Dermis blood vessel endothelial cell (primary cell): ENCODE data around the gene SERINC3. TPM values are rescaled to one million over a fixed set of nuclear protein-coding genes. Genes with fewer than 3 reads are reported as not detected.
"Not testable (repeated sequence)": the region's sequence is repeated elsewhere in the genome, so short reads cannot be mapped to it uniquely, and the experiment has no call there.

Experiments
- DNase-seq: peaks from one replicate; pipeline ENCODE4 v3.0.0; 2010
- total RNA-seq: library from RNA; depleted of rRNA; stranded (reverse); fragments of >200 nt; gene quantifications from 2 replicates; pipeline ENCODE4 v1.2.3, GENCODE V29; 2014

Gene SERINC3
- total RNA-seq = 108 and 110 TPM in 2 replicates

GRCh38 chr20:44521484-44522481 is at the start of gene SERINC3:
TSS of gene SERINC3 (minus strand) at chr20:44522070. CDS start at chr20:44521951, 119 bp downstream.
- DNase-seq = peak; percentile 97

- DNase-seq = no peak
Measured at GRCh38 chr20:44571362-44571988, 49.6 kb upstream of the SERINC3 start.

DNA sequence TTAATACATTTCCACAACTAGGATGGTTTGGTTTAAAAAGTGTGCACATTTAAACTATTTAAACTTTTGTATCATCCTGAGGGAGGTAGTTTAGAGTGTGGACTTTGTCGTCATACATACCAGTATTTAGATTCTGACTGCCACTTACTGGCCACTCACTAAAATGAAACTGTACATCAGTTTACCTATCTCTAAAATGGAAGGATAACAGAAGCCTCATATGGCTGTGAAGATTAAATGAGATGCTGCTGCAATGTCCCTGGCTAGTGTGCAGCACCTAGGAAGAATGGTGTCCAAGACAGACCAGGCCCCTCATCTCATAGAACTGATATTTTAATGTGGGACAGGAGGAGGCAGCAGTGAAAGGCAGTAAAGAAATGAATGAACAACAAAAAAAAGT is 48.5 kb upstream of the SERINC3 start:
- DNase-seq = no peak

DNA sequence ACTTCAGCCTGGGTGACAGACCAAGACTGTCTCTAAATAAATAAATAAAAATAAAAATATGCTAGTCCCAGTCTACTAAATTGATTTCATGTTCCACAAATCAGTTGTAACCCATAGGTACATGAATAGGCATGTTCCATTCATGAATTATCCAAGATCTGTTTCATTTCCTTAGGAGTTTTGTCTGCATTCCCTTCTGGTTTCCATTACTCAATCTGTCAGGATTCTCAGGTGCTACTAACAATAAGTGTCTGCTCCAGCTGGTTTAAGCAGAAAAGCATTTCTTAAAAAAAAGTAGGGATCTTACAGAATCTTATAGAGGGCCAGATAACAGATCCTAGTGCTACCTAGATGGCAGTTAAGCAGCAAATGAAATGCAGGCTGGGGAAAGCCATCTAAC is 44.9 kb upstream of the SERINC3 start:
- no peak for DNase-seq

GRCh38 chr20:44566018-44566417 is 44.1 kb upstream of the SERINC3 start:
- DNase-seq = no peak

DNA sequence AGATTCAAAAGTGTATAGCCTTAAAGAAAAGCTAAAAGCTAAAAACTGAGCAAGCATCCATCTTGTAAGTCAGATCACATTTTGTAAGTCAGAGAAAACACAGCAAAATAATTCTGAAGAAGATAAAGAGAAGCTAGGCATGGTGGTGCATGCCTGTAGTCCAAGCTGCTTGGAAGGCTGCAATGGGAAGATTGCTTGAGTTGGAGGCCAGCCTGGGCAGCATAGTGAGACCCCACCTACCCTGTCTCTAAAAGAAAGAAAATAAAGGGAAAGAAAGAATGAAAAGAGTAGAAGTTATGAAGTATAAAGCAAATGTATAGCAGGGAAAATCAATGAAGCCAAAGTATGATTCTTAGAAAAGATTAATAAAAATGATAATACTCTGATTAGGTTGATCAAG is 40.0 kb upstream of the SERINC3 start:
- no peak for DNase-seq

GRCh38 chr20:44560818-44561217 is 38.9 kb upstream of the SERINC3 start:
- not testable (repeated sequence) for DNase-seq

DNA sequence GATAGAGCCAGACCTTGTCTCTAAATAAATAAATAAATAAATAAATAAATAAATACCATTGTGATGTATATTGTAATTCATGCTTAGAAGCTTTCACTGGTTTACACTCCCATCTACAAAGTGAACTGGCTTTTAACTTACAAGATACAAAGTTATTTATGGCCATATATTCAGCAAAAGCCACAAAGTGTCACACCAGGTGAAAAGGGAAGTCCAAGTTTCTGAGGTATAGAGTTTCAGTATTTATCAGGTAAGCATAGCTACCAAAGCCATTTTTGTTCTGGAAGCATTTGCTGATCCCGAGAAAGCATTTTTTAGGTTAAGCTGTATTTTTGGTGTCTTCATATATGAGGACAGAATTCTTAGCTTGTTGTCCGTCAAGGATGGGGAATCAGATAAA is 38.4 kb upstream of the SERINC3 start:
- no peak for DNase-seq

DNA sequence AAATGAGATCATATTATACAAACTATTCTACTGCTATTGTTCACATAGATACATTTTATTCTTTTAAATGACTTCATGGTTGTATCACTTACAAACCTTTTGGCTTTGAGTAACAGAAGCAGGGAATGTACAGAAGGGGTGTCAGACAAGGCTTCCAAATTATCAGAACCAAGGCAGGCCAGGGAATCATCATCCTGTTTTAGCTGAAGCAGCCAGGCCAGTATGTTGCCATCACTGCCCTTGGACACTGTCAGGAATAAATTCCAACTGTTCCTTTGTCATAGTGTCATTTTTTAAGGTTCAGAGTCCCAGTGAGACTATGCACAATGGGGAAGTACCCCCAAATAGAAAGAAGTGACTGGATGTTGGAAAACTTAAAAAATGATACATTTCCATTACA is 37.4 kb upstream of the SERINC3 start:
- DNase-seq = no peak

DNA sequence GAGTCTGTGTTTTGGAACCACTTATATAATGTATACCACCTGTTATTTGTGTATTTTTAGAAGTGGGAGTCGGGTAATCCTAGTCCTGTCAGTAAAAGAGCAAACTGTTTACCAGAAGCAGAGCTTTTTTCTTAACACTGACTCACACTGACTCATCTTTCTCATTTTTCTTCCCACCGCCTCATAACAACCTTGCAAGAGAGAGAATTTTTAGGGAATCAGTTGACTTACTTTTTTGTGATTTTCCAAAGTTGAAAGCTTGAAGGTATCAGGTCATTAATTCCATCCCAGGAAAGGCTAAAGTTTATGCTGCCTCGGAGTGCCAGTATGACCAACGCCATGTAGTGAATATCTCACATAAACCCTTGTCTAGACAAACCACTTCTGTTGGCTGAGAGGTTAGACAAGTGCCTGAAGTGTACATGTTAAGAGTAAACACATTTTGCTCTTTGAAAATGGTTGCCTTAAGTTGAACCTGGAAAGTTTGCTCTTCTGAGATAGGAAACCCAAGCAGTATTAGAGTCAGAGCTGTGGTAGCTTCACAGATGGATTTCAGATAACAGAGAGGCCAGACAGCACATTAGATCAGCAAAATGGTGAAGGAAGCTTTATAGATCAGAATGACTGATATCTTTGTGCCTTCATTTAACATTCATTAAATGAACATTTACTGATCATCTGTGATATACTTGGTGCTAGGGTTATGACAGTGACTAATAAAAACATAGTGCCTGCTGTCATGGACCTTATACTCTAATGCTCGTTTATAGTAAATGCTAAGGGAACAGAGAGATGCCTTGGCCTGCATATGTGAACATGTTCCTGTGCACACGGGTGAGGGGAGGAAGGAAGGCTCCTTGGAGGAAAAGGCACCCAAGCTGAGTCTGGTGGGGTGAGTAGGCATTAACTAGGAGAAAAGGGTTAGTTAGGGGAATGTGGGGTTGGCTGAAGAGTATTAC is 31.4 kb upstream of the SERINC3 start:
- DNase-seq = peak; percentile 81

DNA sequence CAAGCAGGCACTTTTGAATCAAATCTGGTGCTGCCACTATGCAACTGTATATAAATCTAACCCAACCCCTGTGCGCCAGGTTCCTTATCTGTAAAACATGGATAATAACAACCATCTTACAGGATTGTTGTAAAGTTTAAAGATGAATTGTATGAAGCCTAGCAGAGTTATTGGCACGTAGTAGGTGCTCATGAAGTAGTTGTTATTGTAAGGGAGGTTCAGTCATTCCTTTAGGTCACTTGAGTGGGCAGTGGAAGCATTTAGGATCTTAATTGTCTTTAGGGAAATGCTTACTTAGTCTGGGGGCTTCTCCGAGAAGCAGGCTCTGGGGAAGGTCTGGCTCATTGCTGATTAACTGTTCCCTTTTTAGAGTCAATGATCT is 30.7 kb upstream of the SERINC3 start:
- DNase-seq = no peak

GRCh38 chr20:44552050-44552449 is 30.2 kb upstream of the SERINC3 start:
- DNase-seq = peak; percentile 19

- peak; percentile 43 for DNase-seq
Measured at GRCh38 chr20:44549123-44549522, 27.3 kb upstream of the SERINC3 start.

GRCh38 chr20:44547419-44547818 is 25.5 kb upstream of the SERINC3 start:
- no peak for DNase-seq

DNA sequence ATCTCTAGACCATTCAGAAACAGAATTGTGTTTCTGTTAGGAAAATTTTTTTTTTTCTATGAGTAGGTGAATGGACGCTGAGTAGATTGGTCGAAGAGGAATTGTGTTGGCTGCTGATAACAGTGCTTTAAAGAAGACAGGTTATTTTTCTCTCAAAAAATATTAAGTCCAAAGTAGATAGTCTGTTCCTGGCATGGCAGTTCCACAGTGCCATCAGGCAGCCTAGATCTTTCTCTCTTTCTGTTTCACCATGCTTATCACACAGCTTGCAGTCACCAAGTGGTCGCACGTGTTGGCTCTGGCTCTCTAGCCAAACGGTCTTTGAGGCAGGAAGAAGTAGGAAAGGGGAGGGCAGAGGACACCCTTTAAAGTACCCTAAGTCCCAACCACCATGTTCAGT is 22.4 kb upstream of the SERINC3 start:
- DNase-seq = no peak

DNA sequence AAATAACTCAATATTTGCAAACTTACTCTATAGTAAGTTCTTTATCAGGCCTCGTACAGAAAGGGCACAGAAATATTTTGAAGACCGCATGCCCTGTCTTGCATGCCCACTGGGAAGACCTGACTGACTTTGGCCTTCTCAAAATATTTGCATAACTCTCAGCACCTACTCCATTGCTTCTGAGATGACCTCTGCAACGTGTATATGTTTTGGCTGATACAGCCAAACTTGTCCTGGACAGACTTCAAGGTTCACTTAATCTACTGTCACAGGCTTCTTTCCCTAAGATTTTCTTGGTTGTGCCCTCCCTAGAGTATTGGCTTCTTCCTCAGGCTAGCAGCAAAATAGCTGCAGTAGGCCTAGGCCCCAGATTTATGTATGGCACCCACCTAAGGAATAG is 21.5 kb upstream of the SERINC3 start:
- DNase-seq = no peak

GRCh38 chr20:44542890-44543289 is 21.0 kb upstream of the SERINC3 start:
- DNase-seq = no peak

DNA sequence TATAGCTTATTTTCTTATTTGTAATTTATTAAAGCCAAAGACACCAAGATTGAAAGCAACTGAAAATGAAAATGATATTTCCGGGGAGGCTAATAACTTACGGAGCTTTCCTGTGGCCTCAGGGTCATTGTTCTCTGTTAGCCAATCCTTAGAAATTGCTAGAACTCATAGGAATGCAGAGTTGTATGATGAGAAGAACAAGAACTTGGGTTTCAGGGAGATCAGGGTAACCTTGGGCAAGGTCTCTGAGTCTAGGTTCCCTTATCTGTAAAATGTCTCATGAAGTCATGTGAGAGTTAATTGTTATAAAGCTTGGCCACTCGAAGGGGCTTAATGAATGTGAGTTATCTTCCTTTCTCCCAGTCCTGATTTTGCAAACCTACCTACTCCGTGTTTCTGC is 20.1 kb upstream of the SERINC3 start:
- no peak for DNase-seq

DNA sequence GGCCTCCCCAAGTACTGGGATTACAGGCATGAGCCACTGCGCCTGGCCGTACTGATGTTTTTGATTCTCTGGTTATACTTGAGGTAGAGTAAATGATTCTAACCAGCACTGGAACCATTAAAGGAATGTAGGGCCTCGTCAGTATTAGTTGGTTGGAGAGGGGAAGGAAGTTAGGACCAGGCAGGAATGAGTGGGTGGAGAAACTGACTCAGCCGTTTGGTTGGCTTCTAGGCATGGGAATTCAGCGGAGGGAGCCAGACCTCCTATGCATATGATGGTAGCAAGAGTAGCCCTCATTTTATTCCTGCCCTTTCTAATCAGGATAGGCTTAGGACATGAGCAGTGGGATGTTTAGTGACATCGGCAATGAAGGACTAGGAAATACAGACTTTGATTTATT is 19.0 kb upstream of the SERINC3 start:
- DNase-seq = peak; percentile 88

DNA sequence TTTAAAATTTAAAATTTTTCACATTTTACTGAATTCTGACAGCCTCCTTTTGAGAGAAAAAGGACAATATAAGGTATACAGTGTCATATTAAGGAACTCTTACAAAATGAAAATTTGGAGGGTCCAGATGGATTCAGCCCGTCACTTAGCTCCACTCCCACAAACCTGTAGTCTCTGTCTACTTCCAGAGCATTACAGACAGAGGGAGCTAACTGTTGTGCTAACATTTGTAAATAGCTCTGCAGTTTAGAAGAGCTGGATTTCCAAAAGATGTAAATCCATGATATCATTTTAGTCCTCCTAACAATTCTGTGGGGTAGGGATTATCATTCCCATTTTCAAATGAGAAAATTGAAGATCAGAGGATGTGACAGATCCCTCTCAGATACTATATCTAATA is 16.1 kb upstream of the SERINC3 start:
- DNase-seq = no peak

DNA sequence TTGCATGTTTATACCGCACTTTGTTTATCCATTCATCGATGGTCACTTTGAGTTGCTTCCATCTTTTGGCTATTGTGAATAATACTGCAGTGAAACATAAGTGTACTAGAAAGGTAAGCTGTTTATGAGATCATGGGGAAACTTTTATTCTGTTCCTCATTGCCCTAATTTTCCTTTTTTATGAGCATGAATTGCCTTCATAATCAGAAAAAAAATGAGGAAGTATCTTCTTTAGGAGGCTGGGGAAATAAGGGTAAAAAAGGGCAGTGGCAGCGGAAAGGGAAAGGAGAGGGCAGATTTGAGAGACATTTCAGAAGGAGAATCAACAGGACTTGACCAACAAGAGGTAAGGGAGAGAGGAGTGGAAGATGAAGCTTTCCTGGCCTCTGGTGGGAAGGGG is 14.3 kb upstream of the SERINC3 start:
- no peak for DNase-seq

GRCh38 chr20:44533928-44534327 is 12.1 kb upstream of the SERINC3 start:
- DNase-seq = no peak

DNA sequence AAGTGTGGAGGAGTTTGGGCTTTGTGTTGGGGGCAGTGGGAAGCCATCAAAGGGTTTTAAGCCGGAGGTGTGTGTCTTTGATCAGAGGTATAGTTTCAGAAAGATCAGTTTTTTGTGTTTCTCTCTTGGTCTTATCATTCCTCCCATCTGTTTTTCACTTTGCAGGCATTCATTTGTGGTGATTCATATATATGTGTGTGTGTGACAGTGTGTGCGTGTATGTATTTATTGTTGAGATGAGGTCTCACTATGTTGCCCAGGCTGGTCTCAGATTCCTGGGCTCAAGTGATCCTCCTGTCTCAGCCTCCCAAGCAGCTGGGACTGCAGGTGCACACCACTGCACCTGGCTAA is 11.1 kb upstream of the SERINC3 start:
- peak; percentile 57 for DNase-seq
